GM04503 (cell line): ENCODE data around the gene CDKN1C.

Source experiments
- DNase-seq: peaks from one replicate; pipeline ENCODE4 v3.0.0-alpha.2; 2012; ENCODE audit warnings: low read depth

The CDKN1C gene

GRCh38 chr11:2885678-2886081 is at the start of gene CDKN1C:
TSS of gene CDKN1C (minus strand) at chr11:2885775. CDS start at chr11:2885456, 319 bp downstream.
- DNase-seq: no peak

DNA sequence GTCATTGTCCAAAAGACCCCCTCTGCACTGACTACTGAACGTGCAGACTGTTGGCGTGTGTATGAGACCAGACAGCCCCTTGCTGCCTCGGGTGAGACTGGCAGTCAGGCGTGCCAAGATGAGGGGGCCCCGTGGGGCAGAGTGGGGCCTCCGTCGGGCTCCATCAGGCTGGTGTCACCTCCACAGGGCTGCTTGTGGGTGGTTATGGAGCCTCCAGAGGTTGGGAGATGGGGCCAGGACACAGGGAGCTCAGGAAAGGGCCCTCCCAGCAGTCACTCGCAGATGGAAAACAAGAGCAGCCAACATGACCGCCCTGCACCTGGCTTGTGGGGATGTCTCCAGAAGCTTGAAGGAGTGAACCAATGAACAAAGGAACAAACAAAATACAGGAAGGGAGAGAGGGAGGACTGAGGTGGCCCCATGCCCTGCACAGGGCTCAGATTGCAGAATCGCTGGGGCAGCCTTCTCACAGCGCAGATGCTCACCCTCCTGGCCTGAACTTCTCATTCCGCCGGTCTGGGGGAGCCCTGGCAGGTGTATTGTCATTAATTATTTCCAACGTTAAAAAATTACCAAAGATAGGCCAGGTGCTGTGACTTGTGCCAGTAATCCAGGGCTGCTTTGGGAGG is 49.1 kb upstream of the CDKN1C start:
- DNase-seq: no peak

- DNase-seq: no peak
Measured at GRCh38 chr11:2934021-2934550, 48.5 kb upstream of the CDKN1C start.

- DNase-seq: no peak
Measured at GRCh38 chr11:2933375-2934020, 47.9 kb upstream of the CDKN1C start.

- no peak for DNase-seq
Measured at GRCh38 chr11:2932850-2933251, 47.3 kb upstream of the CDKN1C start.

GRCh38 chr11:2931771-2932738 is 46.5 kb upstream of the CDKN1C start:
- no peak for DNase-seq

GRCh38 chr11:2931420-2931746 is 45.8 kb upstream of the CDKN1C start:
- no peak for DNase-seq

GRCh38 chr11:2930704-2931419 is 45.3 kb upstream of the CDKN1C start:
- DNase-seq: no peak

- no peak for DNase-seq
Measured at GRCh38 chr11:2929950-2930703, 44.6 kb upstream of the CDKN1C start.

- DNase-seq: no peak
Measured at GRCh38 chr11:2929531-2929949, 44.0 kb upstream of the CDKN1C start.

DNA sequence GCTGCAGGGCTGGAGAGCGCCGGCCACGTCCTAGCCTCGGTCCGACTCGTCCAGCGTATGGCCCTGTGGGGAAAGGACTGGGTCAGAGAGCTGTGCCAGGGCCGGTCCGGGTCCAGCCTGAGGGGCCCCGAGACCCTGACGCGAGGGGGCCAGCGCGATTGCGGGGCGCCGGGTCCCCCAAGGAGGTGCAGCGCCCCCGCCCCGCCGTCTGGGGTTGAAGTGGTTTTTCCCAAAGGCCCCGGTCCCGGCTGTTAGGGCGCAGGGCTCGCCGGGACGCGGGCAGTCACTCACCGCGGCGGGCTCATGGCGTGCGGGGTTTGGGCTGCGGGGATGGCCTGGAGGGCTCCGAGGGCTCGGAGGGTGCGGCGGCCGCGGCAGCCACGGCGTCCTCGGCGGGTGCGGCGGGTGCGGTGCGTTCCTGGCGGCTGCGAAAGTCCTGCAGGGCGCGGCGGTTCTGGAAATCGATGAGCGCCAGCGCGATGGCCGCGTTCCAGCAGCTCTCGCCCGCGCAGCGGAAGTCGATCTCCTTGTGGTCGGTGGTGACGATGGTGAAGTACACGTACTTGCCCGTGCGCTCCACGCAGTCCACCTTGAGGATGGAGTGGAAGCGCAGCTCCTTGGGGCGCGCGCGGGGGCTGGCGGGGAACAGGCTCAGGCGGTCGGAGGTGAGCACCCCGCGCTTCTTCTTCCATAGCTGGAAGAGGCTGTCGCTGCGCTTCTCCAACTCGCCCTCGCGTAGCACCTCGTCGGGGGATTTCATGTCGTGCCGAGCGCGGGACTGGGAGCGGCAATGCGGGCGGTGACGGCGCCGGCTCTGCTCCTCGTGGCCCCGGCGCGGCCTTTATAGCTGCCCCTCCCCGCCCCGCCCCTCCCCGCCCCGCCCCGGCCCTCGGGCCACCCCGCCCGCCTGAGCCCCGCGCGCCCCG is 43.3 kb upstream of the CDKN1C start, which contains the start of gene PHLDA2:
TSS of gene PHLDA2 (minus strand) at position 816 of the 926 bp plus-strand sequence. CDS start at position 760, 56 bp downstream.
- DNase-seq: no peak

GRCh38 chr11:2927851-2928604 is 42.5 kb upstream of the CDKN1C start:
- DNase-seq: no peak

DNA sequence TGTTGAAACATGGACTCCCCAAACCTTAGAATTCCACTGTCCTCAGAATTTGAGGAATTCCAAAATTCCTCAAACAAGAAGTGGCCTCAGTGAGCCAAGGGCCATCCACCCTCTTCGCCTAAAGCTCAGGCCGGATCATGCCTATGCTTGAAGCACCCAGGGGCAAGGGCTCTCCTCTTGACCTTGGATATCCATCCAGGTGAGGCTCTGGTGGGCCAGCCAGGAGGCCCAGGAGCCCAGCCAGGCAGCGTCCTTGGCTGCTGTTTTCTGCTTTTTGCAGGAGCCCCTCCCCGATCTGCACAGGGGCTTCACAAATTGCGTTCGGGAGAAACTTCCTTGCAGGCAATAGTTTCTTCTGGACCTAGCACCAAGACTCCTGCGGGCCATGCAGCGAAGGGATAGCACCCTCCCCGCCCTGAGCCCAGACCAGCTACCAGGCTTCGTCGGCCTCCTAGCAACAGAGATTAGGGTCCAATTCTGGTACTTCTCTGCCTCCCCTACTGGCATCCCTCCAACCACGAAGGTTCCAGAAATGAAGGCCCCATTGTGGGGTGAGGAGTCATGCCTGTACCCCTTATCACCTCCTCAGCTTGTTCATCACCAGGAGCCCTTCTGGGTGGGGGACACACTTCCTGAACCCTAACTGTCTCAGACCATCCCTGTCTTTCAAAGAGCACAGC is 41.7 kb upstream of the CDKN1C start:
- DNase-seq: no peak

DNA sequence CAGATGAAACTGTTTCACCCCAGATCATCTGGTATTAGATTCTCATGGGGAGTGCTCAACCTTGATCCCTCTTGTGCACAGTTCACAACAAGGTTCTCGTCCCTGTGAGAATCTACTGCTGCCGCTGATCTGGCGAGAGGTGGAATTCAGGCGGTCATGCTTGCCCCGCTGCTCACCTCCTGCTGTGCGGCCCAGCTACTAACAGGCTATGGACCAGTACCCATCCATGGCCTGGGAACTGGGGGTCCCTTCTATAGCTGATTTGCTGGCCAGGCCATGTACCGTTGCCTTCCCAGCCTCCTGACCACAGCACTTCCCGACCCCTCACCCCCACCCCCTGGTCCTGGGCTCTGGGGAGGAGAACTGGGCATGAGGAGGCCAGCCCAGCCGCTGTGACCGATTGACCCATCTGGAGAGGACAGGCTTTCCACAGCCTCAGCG is 41.1 kb upstream of the CDKN1C start:
- DNase-seq: no peak

DNA sequence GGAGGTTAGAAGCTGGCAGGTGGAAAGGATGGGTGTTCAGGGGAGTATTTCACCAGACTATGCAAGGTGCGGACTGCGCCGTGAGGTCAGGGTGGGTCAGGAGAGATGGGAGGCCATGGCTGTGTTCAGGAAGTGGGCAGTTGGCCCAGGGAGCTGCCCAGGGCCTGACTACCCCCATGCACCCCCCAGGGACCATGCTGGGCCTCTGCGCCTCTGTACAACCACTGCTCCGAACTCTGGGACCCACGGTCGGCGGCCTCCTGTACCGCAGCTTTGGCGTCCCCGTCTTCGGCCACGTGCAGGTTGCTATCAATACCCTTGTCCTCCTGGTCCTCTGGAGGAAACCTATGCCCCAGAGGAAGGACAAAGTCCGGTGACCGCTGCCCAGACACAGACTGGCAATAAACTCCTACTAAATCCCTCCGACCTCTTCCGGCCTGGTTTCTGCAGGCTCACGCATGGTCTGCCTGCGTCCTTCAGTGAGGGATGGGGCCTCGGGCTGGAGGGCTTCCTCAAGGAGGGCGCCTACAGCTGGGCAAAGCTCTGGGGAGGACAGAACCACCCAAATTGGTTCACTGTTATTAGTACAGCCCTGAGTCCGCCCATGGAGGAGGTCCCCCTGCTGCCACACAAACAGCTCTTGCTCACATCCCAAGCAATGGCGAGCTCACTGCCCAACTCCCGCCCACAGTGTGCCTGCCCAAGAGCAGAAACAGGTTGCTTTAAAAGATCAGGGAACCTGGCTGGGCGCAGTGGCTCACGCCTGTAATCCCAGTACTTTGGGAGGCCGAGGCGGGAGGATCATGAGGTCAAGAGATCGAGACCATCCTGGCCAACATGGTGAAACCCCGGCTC is 39.5 kb upstream of the CDKN1C start:
- DNase-seq: no peak

GRCh38 chr11:2924381-2924780 is 38.8 kb upstream of the CDKN1C start:
- no peak for DNase-seq
